OCI-LY1 (cell line): ENCODE results near the gene RAPH1.

ENCODE experiments used
- H2AFZ ChIP-seq: fragments of 200-600 bp; sonication (generic), shearing (Covaris generic); 2 replicates; pipeline ENCODE4 v1.6.0; 2014; ENCODE audit warnings: antibody characterized with exemption, mild to moderate bottlenecking, low read length
- H3F3A ChIP-seq: fragments of 200-600 bp; sonication (generic), shearing (Covaris generic); 2 replicates; pipeline ENCODE4 v1.6.0; 2014; ENCODE audit warnings: mild to moderate bottlenecking, antibody characterized with exemption, low read length, moderate library complexity; ENCODE audit not compliant: insufficient read depth
- H3K27ac ChIP-seq: fragments of 200-600 bp; sonication (generic); 2 replicates; pipeline ENCODE4 v1.5.1; 2014; ENCODE audit warnings: low read length, mixed run types, mild to moderate bottlenecking, low read depth; ENCODE audit not compliant: poor library complexity, severe bottlenecking
- H3K27me3 ChIP-seq: fragments of 200-600 bp; sonication (generic); 2 replicates; pipeline ENCODE4 v1.6.0; 2014; ENCODE audit warnings: antibody characterized with exemption, mild to moderate bottlenecking, low read length, moderate library complexity; ENCODE audit not compliant: insufficient read depth
- H3K36me3 ChIP-seq: fragments of 200-600 bp; sonication (generic); 2 replicates; pipeline ENCODE4 v1.6.1; 2014; ENCODE audit warnings: mild to moderate bottlenecking, antibody characterized with exemption, low read length, moderate library complexity, mixed read lengths; ENCODE audit not compliant: insufficient read depth
- H3K4me1 ChIP-seq: fragments of 200-600 bp; sonication (generic); 2 replicates; pipeline ENCODE4 v1.5.1; 2014; ENCODE audit warnings: mild to moderate bottlenecking, low read length, moderate library complexity; ENCODE audit not compliant: insufficient read depth, severe bottlenecking
- H3K4me2 ChIP-seq: fragments of 200-600 bp; sonication (generic), shearing (Covaris generic); 2 replicates; pipeline ENCODE4 v1.6.1; 2014; ENCODE audit warnings: low read length
- H3K4me3 ChIP-seq: fragments of 200-600 bp; sonication (generic); 2 replicates; pipeline ENCODE4 v1.5.1; 2014; ENCODE audit warnings: low read length, low read depth, mild to moderate bottlenecking, mixed read lengths; ENCODE audit not compliant: poor library complexity, severe bottlenecking
- H3K79me2 ChIP-seq: fragments of 200-600 bp; shearing (Covaris generic); 2 replicates; pipeline ENCODE4 v1.6.1; 2016; ENCODE audit warnings: mixed run types, low read length, mixed read lengths; ENCODE audit not compliant: insufficient read depth
- H3K9ac ChIP-seq: fragments of 200-600 bp; sonication (generic), shearing (Covaris generic); 2 replicates; pipeline ENCODE4 v1.6.1; 2014; ENCODE audit warnings: mild to moderate bottlenecking, low read length, mixed read lengths
- H3K9me2 ChIP-seq: fragments of 200-600 bp; sonication (generic), shearing (Covaris generic); 2 replicates; pipeline ENCODE4 v1.6.1; 2014; ENCODE audit warnings: low read depth, mild to moderate bottlenecking, low read length, mixed read lengths
- H3K9me3 ChIP-seq: fragments of 200-600 bp; shearing (Covaris generic); 2 replicates; pipeline ENCODE4 v1.6.1; 2014; ENCODE audit warnings: low read length, mixed read lengths
- H4K20me1 ChIP-seq: fragments of 200-600 bp; sonication (generic), shearing (Covaris generic); 2 replicates; pipeline ENCODE4 v1.6.0; 2016; ENCODE audit warnings: mild to moderate bottlenecking, low read length; ENCODE audit not compliant: insufficient read depth
- CTCF ChIP-seq: fragments of 200-600 bp; sonication (generic), shearing (Covaris generic); IDR thresholded peaks from 2 replicates; pipeline ENCODE4 v1.5.1; 2017; ENCODE audit warnings: mild to moderate bottlenecking, antibody characterized with exemption, low read length, moderate library complexity, mixed read lengths
- EZH2 ChIP-seq: fragments of 200-600 bp; sonication (generic), shearing (Covaris generic); IDR thresholded peaks from 2 replicates; pipeline ENCODE4 v1.8.0; 2017; ENCODE audit warnings: borderline replicate concordance, mixed run types, mild to moderate bottlenecking, antibody characterized with exemption, low read length, moderate library complexity, mixed read lengths

Gene RAPH1

GRCh38 chr2:203427061-203427460 is 108.0 kb downstream of the RAPH1 start:
- no peak overlapping the region for H3K9ac ChIP-seq
- H3K9me2 ChIP-seq, result no peaks in the 10 kb centered on the region
- H3K27me3 ChIP-seq, result no peaks in the 10 kb centered on the region
- H3K36me3 ChIP-seq, result peaks cover 4% of the 10 kb centered on the region
- TF ChIP-seq CTCF (no peak), EZH2 (no peak)
- no peaks in the 10 kb centered on the region for H3F3A ChIP-seq
- no peak overlapping the region for H3K27ac ChIP-seq
- H4K20me1 ChIP-seq, result no peaks in the 10 kb centered on the region
- no peak overlapping the region for H3K4me3 ChIP-seq
- no peak overlapping the region for H2AFZ ChIP-seq
- no peaks in the 10 kb centered on the region for H3K9me3 ChIP-seq
- no peaks in the 10 kb centered on the region for H3K79me2 ChIP-seq
- no peak overlapping the region for H3K4me2 ChIP-seq
- H3K4me1 ChIP-seq, result peaks cover 16% of the 10 kb centered on the region

- no peaks in the 10 kb centered on the region for H3K27me3 ChIP-seq
- H4K20me1 ChIP-seq, result no peaks in the 10 kb centered on the region
- no peaks in the 10 kb centered on the region for H3K4me1 ChIP-seq
- H3K4me3 ChIP-seq, result no peak overlapping the region
- H3K27ac ChIP-seq, result no peak overlapping the region
- H3K4me2 ChIP-seq, result no peak overlapping the region
- no peaks in the 10 kb centered on the region for H3K9me2 ChIP-seq
- no peaks in the 10 kb centered on the region for H3F3A ChIP-seq
- H3K9ac ChIP-seq, result no peak overlapping the region
- H3K36me3 ChIP-seq, result peaks cover 32% of the 10 kb centered on the region
- H3K79me2 ChIP-seq, result no peaks in the 10 kb centered on the region
- no peaks in the 10 kb centered on the region for H3K9me3 ChIP-seq
- no peak overlapping the region for H2AFZ ChIP-seq
- no peak for TF ChIP-seq EZH2
Observed at GRCh38 chr2:203418271-203418670, 116.8 kb downstream of the RAPH1 start.

- no peak overlapping the region for H2AFZ ChIP-seq
- no peak overlapping the region for H3K27ac ChIP-seq
- no peak overlapping the region for H3K4me3 ChIP-seq
- peaks cover 34% of the 10 kb centered on the region for H3K36me3 ChIP-seq
- no peak overlapping the region for H3K4me2 ChIP-seq
- H3K27me3 ChIP-seq, result no peaks in the 10 kb centered on the region
- no peaks in the 10 kb centered on the region for H3K9me2 ChIP-seq
- H4K20me1 ChIP-seq, result no peaks in the 10 kb centered on the region
- no peaks in the 10 kb centered on the region for H3K79me2 ChIP-seq
- H3K9ac ChIP-seq, result no peak overlapping the region
- H3K4me1 ChIP-seq, result no peaks in the 10 kb centered on the region
- TF ChIP-seq EZH2, result no peak
- TF ChIP-seq CTCF, result no peak
- no peaks in the 10 kb centered on the region for H3K9me3 ChIP-seq
- no peaks in the 10 kb centered on the region for H3F3A ChIP-seq
Observed at GRCh38 chr2:203413796-203414195, 121.3 kb downstream of the RAPH1 start.

- H3K36me3 ChIP-seq, result peaks cover 24% of the 10 kb centered on the region
- no peaks in the 10 kb centered on the region for H3K9me3 ChIP-seq
- no peaks in the 10 kb centered on the region for H3F3A ChIP-seq
- TF ChIP-seq CTCF (no peak), EZH2 (no peak)
- no peaks in the 10 kb centered on the region for H3K27me3 ChIP-seq
- H3K4me3 ChIP-seq, result no peak overlapping the region
- no peaks in the 10 kb centered on the region for H4K20me1 ChIP-seq
- H3K27ac ChIP-seq, result no peak overlapping the region
- H3K4me1 ChIP-seq, result no peaks in the 10 kb centered on the region
- no peaks in the 10 kb centered on the region for H3K79me2 ChIP-seq
- H3K4me2 ChIP-seq, result no peak overlapping the region
- H3K9ac ChIP-seq, result no peak overlapping the region
- no peak overlapping the region for H2AFZ ChIP-seq
- H3K9me2 ChIP-seq, result no peaks in the 10 kb centered on the region
Observed at GRCh38 chr2:203412546-203413331, 122.4 kb downstream of the RAPH1 start.
